ENCODE data around the gene UMODL1.

The UMODL1 gene

GRCh38 chr21:42159560-42160110 is 88.5 kb downstream of the UMODL1 start:
- in situ Hi-C loops (cut with MboI; ENCODE audit: low pct_unique_long_range_greater_than_20kb, low sequenced_read_pairs, unreplicated experiment) = loop anchor here (10.0 kb wide), 2 partner anchors 95 to 285 kb away; no protein-coding TSS in a partner anchor
- no peak for TF ChIP-seq CTCF (IDR thresholded peaks at IDR 0.05; ENCODE audit: extremely low read depth, insufficient read depth, missing control alignments)
- DNase-seq (ENCODE audit: low spot score) = peak; percentile 8

DNA sequence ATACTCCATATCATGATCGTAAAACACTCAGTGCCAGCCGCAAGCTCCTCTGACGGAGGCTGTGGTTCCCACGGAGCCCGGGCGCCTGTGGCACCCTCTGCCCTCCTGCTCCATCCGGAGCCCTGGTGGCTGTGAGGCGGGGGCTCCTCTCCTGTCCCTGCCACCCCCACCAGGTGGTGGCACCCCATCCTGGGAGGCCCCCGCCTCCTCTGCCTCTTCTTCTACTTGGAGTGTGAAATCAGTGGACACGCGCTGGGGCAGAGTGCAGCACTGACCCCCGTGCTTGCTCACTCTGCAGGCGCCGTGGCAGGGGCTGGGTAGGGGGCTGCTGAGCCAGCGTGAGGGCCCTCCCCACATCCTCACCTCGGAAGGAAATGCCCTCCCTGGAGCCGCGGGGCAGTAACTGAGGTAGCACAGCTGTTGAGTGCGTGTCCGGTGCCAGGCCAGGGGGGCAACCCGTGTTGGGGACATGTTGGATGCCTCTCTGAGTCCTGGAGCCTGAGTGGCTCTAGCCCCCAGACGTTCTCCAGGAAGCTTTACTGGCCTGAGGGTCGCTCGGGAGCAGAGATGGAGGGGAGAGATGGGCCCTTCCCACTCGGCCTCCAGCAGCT is 89.1 kb downstream of the UMODL1 start:
- DNase-seq (ENCODE audit: low spot score) = peak; percentile 9
- in situ Hi-C loops (cut with MboI; ENCODE audit: low pct_unique_long_range_greater_than_20kb, low sequenced_read_pairs, unreplicated experiment) = no loop called here
- no peak for TF ChIP-seq CTCF (IDR thresholded peaks at IDR 0.05; ENCODE audit: extremely low read depth, insufficient read depth, missing control alignments)

DNA sequence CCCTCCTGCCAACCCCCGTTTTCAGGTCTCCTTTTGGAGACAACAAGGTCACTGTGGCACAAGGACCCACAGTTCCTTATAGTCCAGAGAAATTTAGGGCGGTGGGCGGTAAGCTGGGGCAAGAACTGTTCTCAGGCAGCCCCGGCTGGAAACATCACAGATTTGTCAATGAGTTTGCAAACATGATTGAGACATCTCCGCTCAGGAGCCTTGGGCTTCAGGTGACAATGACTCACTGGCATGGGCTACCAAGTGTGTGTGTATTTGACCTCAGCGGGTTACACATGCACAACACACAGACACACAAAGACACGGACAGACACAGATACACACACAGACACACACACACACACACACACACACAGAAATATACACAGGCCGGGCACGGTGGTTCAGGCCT is 89.6 kb downstream of the UMODL1 start:
- peak; percentile 7 for DNase-seq (ENCODE audit: low spot score)
- TF ChIP-seq CTCF (IDR thresholded peaks at IDR 0.05; ENCODE audit: extremely low read depth, insufficient read depth, missing control alignments) = no peak
- in situ Hi-C loops (cut with MboI; ENCODE audit: low pct_unique_long_range_greater_than_20kb, low sequenced_read_pairs, unreplicated experiment) = no loop called here

DNA sequence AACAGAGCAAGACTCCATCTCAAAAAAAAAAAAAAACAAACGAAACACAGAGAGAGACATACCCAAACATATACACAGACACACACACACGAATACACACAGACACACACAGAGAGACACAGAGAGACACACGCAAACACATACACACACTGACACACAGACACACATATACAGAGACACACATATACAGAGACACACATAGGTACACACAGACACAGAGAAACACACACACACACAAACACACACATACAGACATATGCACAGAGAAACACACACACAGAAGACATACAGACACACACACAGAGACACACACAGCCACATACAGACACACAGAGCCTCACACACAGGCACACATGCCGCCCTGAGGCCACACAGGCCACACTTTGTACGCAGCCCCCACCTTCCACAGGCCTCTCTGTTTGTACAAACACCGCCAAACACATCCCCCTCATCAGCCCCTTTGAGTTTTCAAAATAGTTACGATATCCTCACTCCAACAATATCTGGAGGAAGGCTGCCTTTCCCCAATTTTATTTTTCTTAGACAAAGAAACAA is 90.4 kb downstream of the UMODL1 start:
- in situ Hi-C loops (cut with MboI; ENCODE audit: low pct_unique_long_range_greater_than_20kb, low sequenced_read_pairs, unreplicated experiment) = no loop called here
- no peak for TF ChIP-seq CTCF (IDR thresholded peaks at IDR 0.05; ENCODE audit: extremely low read depth, insufficient read depth, missing control alignments)
- DNase-seq (ENCODE audit: low spot score) = no peak

DNA sequence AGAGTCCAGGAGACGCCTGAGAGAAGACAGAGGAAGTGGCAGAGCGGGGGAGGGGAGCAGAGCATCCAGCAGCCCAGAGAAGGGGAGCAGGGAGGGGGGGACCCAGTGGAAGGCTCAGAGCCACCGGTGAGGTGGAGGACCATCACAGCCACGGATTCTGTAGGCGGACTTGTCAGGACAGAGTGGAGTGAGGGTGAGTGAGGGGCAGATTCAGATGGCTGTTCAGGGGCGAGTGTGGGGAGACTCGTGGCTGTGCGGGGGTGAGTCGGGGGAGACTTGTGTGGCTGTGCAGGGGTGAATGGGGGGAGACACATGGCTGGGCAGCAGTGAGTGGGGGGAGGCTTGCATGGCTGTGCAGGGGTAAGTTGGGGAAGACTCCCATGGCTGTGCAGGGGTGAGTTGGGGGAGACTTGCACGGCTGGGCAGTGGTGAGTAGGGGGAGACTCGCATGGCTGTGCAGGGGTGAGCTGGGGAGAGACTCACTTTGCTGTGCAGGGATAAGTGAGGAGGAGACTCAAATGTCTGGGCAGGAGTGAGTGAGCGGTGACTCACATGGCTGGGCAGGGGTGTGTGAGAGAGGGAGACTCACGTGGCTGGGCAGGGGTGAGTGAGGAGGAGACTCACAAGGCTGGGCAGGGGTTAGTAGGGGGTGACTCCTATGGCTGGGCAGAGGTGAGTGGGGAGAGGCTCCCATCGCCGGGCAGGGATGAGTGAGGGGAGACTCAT is 91.0 kb downstream of the UMODL1 start:
- in situ Hi-C loops (cut with MboI; ENCODE audit: low pct_unique_long_range_greater_than_20kb, low sequenced_read_pairs, unreplicated experiment) = no loop called here
- no peak for TF ChIP-seq CTCF (IDR thresholded peaks at IDR 0.05; ENCODE audit: extremely low read depth, insufficient read depth, missing control alignments)
- peak; percentile 9 for DNase-seq (ENCODE audit: low spot score)

DNA sequence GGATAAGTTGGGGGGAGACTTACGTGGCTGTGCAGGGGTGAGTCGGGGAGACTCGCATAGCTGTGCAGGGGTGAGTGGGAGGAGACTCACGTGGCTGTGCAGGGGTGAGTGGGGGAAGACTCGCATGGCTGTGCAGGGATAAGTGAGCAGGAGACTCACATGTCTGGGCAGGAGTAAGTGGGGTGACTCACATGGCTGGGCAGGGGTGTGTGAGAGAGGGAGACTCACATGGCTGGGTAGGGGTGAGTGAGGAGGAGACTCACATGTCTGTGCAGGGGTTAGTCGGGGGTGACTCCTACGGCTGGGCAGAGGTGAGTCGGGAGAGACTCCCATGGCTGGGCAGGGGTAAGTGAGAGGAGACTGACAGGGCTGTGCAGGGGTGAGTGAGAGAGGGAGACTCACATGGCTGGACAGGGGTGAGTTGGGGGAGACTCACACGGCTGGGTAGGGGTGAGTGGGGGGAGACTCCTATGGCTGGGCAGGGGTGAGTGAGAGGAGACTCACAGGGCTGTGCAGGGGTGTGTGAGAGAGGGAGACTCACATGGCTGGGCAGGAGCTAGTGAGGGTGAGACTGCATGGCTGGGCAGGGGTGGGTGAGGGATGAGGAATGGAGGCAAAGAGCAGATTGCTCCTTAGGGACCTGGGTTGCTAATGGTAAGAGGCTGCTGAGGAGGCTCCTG is 91.9 kb downstream of the UMODL1 start:
- in situ Hi-C loops (cut with MboI; ENCODE audit: low pct_unique_long_range_greater_than_20kb, low sequenced_read_pairs, unreplicated experiment) = no loop called here
- no peak for TF ChIP-seq CTCF (IDR thresholded peaks at IDR 0.05; ENCODE audit: extremely low read depth, insufficient read depth, missing control alignments)
- DNase-seq (ENCODE audit: low spot score) = peak; percentile 8
